ENCODE measurements around the gene MAP7D2. TPM values are rescaled to one million over a fixed set of nuclear protein-coding genes. Genes with fewer than 3 reads are reported as not detected.

The MAP7D2 gene
- total RNA-seq, 1 donor from 2014 or later = 0.19 TPM

DNA sequence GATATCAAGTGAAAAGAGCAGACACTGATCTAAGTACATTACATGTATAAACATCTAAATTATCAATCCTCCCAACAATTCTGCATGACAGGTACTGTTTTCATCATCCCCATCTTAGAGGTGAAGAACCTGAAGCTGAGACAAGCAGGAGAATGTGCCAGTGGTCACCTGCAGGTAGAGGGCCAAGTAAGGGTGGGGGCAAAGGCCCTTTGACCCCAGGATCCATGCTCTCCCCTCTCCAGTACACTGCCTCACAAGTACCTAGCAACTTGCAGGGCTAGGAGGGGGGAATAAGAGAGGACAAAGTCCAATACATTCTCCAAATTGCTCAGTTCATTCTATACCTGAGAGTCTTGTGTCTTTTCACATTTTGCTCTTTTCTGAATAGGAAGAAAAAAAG lies 8.3 kb upstream of the MAP7D2 start:
- intact Hi-C loops (cut with DNase I) = no loop called here
- DNase-seq (ENCODE audit: low spot score) = no peak

DNA sequence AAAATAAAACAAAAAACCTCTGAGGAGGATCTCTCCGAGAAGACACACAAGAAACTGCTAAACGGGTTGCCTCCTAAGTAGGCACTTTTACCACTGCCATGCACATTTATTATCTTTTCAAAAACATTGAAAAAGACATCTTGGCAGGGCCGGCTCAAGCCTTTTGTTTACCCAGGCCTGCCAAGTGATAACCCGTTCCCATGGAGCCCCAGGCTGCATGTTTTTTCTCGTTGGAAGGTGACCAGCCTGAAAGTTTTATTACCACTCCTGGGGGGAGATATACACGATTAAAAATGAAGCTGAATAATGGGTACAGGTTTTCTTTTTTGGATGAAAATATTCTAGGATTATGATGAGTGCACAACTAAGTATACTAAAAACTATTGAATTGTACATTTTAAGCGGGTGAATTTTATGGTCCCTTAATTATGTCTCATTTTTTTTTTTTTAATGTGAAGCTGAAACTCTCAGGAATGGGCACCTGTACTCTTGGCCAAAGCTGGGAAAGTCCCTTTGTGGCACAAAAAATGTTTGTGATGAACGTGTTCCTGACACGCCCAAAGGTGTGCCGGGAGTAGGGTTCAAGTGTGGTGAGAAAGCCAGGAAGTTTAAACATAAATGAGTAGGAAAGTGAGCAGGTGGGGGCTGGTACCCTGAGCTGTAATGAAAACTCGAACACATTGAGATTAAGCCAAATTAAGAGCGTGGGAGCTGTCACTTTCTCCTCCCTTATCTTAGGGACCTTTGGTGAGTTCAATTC lies 1.5 kb upstream of the MAP7D2 start:
- DNase-seq (ENCODE audit: low spot score) = no peak
- intact Hi-C loops (cut with DNase I) = loop anchor here (10.0 kb wide), 1 partner anchor 213 kb away; no protein-coding TSS in a partner anchor

DNA sequence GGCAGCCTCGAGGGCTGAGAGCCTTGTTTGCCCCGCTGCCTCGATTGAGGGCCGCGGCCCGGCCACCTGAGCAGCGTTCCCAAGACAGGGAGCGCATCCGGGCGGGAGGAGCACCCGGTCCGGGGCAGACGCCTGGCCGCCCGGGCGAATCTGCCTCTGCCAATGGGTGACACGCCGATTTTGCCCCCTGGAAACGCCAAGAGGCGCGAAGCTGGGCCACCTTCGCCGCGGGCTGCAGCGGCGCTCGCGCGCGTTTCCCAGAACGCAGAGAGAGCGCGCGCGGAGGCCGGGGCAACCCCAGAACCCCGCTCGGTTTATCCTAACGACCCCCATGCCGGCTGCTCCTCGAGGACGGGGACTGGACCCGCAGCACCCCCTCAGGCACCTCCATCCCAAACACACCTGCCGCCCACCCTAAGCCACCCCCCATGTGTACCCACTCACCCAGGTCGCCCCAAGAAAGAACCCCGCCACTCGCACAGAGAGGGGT lies 575 bp downstream of the MAP7D2 start:
- DNase-seq (ENCODE audit: low spot score) = no peak
- intact Hi-C loops (cut with DNase I) = loop anchor here (10.0 kb wide), 1 partner anchor 211 kb away; no protein-coding TSS in a partner anchor

DNA sequence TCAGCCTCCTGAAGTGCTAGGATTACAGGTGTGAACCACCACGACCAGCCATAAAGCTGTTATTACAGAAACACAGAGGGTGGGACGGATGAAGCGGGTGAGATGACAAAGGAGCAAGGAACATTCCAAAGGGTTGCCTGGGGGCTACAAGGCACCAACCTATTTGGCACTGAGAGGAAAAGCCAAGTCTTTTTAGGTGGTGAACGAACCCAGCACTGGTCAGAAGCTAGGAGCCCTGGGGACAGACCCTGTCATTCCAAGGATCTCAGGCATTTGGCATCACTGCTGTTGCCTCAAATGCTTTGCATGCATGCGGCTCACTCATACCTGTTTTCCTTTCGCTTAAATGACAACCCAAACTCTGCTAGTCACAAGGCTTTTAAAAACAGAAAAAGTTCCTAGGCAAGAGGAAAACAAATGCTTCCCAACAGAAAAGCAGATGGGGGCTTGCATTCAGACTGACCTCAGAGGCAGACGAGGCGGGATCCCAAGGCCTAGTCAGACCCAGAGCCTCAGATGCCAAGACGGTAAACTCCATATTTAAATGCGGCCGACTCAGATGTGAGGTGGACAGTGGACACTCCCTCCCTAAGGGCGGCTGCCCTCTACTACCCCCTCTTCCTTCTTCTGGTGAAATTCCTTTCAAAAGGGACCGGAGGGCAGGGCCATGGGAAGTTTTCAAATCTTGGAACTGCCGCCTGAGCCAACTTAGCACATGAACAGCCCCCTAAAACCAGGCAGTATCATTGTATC lies 4.5 kb downstream of the MAP7D2 start:
- DNase-seq (ENCODE audit: low spot score) = no peak
- intact Hi-C loops (cut with DNase I) = loop anchor here (10.0 kb wide), 1 partner anchor 207 kb away; no protein-coding TSS in a partner anchor

DNA sequence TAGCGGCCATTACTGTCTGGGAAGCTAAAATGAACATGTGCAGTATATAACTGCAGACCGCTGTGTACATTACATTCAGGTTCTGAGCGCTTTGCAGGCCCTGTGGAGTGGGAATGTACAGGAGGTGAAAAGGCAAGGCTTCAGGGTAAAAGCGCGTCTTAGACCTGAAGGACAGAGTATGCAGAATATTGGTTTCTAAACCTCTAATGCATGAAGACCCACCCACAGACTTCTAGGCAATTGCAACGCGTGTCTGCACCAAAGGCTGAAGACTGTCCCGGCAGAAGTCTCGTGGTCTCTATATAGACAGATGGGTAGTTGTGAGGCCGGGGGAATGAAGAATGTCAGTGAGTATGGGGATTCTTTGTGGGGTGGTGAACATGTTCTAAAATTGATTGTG lies 5.4 kb downstream of the MAP7D2 start:
- no peak for DNase-seq (ENCODE audit: low spot score)
- intact Hi-C loops (cut with DNase I) = loop anchor here (10.0 kb wide), 1 partner anchor 206 kb away; no protein-coding TSS in a partner anchor

DNA sequence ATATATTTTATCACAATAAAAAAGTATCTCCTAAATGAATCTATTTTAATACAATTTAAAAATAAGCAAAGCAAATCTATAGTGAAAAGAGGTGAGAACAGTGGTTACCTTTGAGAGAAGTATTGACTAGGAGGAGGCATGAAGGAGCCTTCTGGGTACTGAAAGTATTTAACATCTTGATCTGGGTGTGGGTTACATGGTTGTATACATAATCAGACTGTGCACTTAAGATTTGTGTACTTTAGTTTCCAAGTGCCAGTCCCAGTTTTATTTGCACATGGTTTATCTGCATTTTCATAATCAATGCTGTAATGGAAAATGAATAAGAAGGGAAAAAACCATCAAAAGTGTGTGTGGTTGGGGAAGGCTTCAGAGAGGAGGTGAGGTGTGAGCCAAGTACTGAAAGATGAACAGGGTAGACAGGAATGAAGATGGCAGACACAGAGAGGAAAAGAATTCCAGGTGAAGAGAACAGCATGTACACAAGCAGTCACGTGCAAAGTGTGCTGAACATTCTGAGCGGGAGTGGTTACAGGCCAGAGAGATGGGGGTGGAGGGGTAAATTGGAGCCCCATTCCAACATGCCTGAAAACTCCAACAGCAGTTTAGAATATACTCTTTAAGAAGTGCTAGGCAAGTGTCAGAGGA lies 14.6 kb downstream of the MAP7D2 start:
- DNase-seq (ENCODE audit: low spot score) = no peak
- intact Hi-C loops (cut with DNase I) = no loop called here

GRCh38 chrX:20091499-20091898 lies 25.2 kb downstream of the MAP7D2 start:
- intact Hi-C loops (cut with DNase I) = no loop called here

DNA sequence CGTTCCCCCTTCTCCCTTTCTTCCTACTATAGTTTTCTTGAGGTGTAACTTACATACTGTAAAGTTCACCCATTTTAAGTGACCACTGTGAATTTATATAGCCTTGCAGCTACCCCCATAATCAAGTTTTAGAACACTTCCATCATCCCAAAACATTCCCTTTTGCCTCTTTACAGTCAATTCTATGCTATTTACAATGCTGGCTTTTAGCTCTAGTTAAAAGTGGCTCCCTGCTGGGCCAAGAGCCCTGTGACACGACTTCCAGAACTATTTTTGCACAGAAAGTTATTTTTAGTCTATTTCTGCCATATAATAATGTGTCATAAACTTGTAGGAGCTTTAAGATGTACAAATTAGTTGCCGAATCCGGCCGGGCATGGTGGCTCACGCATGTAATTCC lies 26.9 kb downstream of the MAP7D2 start:
- no peak for DNase-seq (ENCODE audit: low spot score)
- intact Hi-C loops (cut with DNase I) = no loop called here

More at GRCh38 chrX:20091499-20091898, 25.2 kb downstream of the MAP7D2 start:
- DNase-seq (ENCODE audit: low spot score) = no peak

- intact Hi-C loops (cut with DNase I) = no loop called here
Measured at GRCh38 chrX:20080277-20080676, 36.4 kb downstream of the MAP7D2 start.

DNA sequence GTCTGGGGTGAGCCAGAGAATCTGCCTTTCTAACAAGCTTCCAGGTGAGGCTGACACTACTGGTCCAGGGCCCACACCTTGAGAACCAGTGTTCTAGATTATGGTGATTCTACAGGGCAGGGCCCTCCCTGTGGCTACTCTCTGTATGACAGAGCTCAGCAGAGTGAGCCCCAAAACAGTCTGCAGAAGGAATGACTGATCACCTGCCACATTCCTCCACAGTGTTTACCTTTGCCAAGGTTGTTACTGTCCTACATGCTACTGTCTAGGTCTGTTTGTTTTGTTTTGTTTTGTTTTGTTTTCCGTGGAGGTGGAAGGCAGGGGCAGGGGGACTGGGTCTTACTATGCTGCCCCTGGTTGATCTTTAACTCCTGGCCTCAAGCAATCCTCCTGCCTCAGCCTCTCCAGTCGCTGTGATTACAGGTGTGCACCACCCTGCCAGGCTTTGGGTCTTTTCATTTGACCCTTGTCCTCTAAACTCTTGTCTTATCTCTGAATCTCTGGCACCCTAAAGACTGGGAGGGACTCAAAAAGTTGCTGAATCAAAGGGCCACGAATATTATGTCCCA lies 45.1 kb downstream of the MAP7D2 start:
- DNase-seq (ENCODE audit: low spot score) = no peak

More at GRCh38 chrX:20080277-20080676, 36.4 kb downstream of the MAP7D2 start:
- no peak for DNase-seq (ENCODE audit: low spot score)

DNA sequence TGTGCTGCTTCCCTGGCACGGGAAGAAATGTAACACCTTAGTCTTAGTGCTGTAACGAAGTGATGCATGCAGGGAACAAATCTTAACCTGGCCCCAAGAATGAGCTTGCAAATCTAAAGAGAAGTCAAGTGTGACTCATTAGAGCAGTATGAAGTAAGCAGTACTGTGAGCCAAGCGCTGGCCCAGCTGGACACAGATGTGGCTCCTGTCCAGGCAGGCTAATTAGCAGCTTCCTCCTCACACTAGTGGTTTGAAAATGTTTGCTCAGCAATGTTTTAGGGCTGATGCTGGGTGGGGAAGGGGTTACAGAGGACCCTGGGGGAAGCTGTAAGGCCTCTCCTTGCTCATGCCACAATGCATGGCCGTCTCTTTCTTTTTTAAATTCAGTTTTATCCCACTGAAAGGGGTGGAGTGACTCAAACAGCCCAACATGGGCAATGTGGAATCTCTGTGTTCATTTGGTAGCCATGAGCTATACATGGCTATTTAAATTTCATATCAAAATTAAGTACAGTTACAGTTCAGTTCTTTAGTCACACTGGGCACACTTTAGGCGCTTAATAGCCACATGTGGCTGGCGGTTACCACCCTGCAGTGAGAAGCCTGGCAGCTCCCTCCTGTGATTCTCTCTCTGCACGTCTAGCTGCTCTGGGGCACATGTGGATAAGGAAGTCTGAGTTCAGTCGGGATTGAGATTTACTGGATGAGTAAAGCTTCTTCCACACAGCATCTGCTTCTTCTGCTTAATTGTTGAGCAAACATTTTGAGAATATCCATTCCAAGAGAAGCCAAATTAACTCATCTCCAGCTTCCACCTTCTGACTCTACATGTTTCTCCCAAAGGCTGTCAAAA lies 48.8 kb downstream of the MAP7D2 start:
- peak; percentile 85 for DNase-seq (ENCODE audit: low spot score)
- intact Hi-C loops (cut with DNase I) = no loop called here

More for the DNA sequence above, 45.1 kb downstream of the MAP7D2 start:
- intact Hi-C loops (cut with DNase I) = no loop called here

GRCh38 chrX:20066968-20067708 lies 49.6 kb downstream of the MAP7D2 start:
- DNase-seq (ENCODE audit: low spot score) = no peak
- intact Hi-C loops (cut with DNase I) = no loop called here

GRCh38 chrX:20063716-20064351 lies 52.9 kb downstream of the MAP7D2 start:
- intact Hi-C loops (cut with DNase I) = no loop called here
- DNase-seq (ENCODE audit: low spot score) = no peak

- intact Hi-C loops (cut with DNase I) = no loop called here
- DNase-seq (ENCODE audit: low spot score) = no peak
Measured at GRCh38 chrX:20063153-20063552, 53.6 kb downstream of the MAP7D2 start.

DNA sequence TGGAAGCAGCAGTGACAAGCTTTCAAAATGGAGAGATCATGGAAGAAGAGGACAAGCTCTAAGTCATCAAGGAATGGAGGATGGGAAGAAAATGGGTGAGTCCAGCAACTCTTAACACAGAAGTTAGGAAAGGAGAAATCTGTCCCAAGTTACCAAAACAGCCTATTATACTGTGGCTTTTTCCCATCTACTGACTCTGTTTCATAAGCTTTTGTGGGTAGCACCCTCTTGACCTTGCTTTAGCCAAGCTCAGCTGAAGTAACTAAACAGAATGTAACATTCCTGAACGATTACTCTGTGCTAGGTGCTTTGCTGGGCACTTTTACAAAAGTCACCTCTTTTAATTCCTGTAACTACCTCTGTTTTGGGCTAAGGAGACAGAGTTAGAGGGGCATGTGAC lies 54.9 kb downstream of the MAP7D2 start:
- intact Hi-C loops (cut with DNase I) = no loop called here
- DNase-seq (ENCODE audit: low spot score) = no peak

DNA sequence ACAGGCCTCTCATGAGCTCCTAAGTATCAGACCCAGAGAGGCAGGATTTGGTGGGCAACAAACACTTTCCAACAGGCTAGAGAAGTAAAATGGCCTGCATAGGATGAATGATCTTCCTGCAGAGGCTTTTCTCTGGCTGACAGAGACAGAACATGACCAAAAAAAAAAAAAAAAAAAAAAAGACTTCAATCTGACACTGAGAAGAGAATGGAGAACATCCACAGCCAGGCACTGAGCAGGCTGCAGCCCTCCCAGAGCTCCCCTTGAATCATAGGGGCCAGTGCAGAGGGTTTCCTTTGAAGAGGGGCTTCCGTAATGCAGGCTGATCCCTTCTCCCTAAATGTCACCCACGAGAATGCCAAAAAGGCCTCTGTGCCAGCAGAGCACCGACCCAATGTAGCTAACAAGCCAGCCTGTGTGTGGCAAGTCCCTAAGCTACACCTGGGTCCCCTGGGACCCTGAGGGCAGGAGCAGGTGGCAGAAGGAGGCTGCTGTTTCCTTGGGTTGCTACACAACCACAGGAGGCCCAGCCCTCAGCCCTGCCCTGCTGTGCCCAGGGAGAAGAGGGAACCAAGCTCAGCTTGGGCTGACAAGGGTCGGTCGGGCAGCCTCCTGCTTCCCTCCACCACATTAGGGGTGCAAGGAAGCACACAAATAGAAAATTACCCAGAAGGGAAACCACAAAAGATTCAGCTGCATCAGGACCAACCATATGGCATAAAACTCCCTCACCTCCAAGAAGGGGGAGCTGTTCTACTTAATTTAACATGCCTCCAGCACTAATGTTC lies 55.6 kb downstream of the MAP7D2 start:
- no peak for DNase-seq (ENCODE audit: low spot score)
- intact Hi-C loops (cut with DNase I) = no loop called here
